Measurements from ENCODE around the gene NAT10. TPM values are rescaled to one million over a fixed set of nuclear protein-coding genes. Genes with fewer than 3 reads are reported as not detected.
"Not testable (repeated sequence)": the region's sequence is repeated elsewhere in the genome, so short reads cannot be mapped to it uniquely, and the experiment has no call there.

NAT10 gene
- total RNA-seq (100 to 1,000 TPM; 143 to 148 TPM), polyA plus RNA-seq (40.1 TPM)

GRCh38 chr11:34105079-34105956 is at the start of gene NAT10:
Gene NAT10, plus strand, starts transcription at chr11:34105629. Its CDS starts 2,597 bp downstream, at chr11:34108226.
- Histone ChIP-seq H3K36me3 (ENCODE audit: insufficient read depth, low read length) (peaks cover 12% of the 10 kb centered on the region), H3K27ac (ENCODE audit: low read depth, low read length) (peak within 1 kb of the TSS; percentile 92), H3K4me1 (ENCODE audit: insufficient read depth, low read length) (peaks cover 25% of the 10 kb centered on the region), H3K4me3 (ENCODE audit: low read length) (peak within 1 kb of the TSS; percentile 84), H3K9me3 (ENCODE audit: low read length) (no peaks in the 10 kb centered on the region), H3K27me3 (ENCODE audit: insufficient read depth, low read length, poor library complexity, severe bottlenecking) (no peaks in the 10 kb centered on the region)
- peaks cover 0 to 4% (median 0%) of the 10 kb centered on the region in 5 donors for H3K9me3 Mint-ChIP-seq
- H3K27ac Mint-ChIP-seq, result peak within 1 kb of the TSS; percentile 98 to 99 (median 99)
- peak; percentile 92 to 98 (median 97) for DNase-seq
- H3K4me3 Mint-ChIP-seq, result peak within 1 kb of the TSS; percentile 94 to 99 (median 96)
- H3K4me1 Mint-ChIP-seq, result peaks cover 52 to 66% (median 63%) of the 10 kb centered on the region in 3 donors
- CTCF ChIA-PET, result interaction anchor here (0.9 to 2.5 kb wide), 4 partner anchors 20 to 117 kb away, joined by 3 to 7 read pairs (median 5); no protein-coding TSS in a partner anchor
- peaks cover 0 to 6% of the 10 kb centered on the region in 2 donors for H3K27me3 Mint-ChIP-seq
- peaks cover 7 to 51% (median 10%) of the 10 kb centered on the region in 3 donors for H3K36me3 Mint-ChIP-seq
- POLR2A ChIA-PET, result interaction anchor here (0.6 to 2.4 kb wide), 5 partner anchors 10 to 267 kb away, joined by 3 to 54 read pairs (median 3); partner anchors contain the start of gene CAPRIN1

GRCh38 chr11:34056672-34057071 is 48.8 kb upstream of the NAT10 start:
- no peak for DNase-seq
- Mint-ChIP-seq H3K27me3 (peaks cover 0 to 6% of the 10 kb centered on the region in 2 donors), H3K4me1 (peaks cover 58 to 73% (median 65%) of the 10 kb centered on the region in 3 donors), H3K27ac (peak overlapping the region in 3 of 8 donors; percentile 26 to 41 (median 30)), H3K9me3 (no peaks in the 10 kb centered on the region), H3K4me3 (peak overlapping the region in 6 of 7 donors; percentile 29 to 61 (median 48)), H3K36me3 (peaks cover 0 to 45% (median 3%) of the 10 kb centered on the region in 3 donors)
- Histone ChIP-seq H3K27me3 (ENCODE audit: insufficient read depth, low read length, poor library complexity, severe bottlenecking) (no peaks in the 10 kb centered on the region), H3K27ac (ENCODE audit: low read depth, low read length) (no peak overlapping the region), H3K36me3 (ENCODE audit: insufficient read depth, low read length) (no peaks in the 10 kb centered on the region), H3K4me3 (ENCODE audit: low read length) (no peak overlapping the region), H3K9me3 (ENCODE audit: low read length) (no peaks in the 10 kb centered on the region), H3K4me1 (ENCODE audit: insufficient read depth, low read length) (peaks cover 59% of the 10 kb centered on the region)
- ChIA-PET CTCF (no interaction called here), POLR2A (interaction anchor here (1.1 kb wide), 1 partner anchor 20 kb away, joined by 4 read pairs; no protein-coding TSS in a partner anchor)

GRCh38 chr11:34063061-34063795 is 42.2 kb upstream of the NAT10 start:
- peaks cover 0 to 61% (median 14%) of the 10 kb centered on the region in 3 donors for H3K36me3 Mint-ChIP-seq
- H3K9me3 Mint-ChIP-seq, result no peaks in the 10 kb centered on the region
- Histone ChIP-seq H3K9me3 (ENCODE audit: low read length) (no peaks in the 10 kb centered on the region), H3K4me1 (ENCODE audit: insufficient read depth, low read length) (peaks cover 55% of the 10 kb centered on the region), H3K27me3 (ENCODE audit: insufficient read depth, low read length, poor library complexity, severe bottlenecking) (no peaks in the 10 kb centered on the region), H3K36me3 (ENCODE audit: insufficient read depth, low read length) (peaks cover 5% of the 10 kb centered on the region), H3K27ac (ENCODE audit: low read depth, low read length) (no peak overlapping the region), H3K4me3 (ENCODE audit: low read length) (no peak overlapping the region)
- H3K27me3 Mint-ChIP-seq, result no peaks in the 10 kb centered on the region
- DNase-seq, result no peak
- peaks cover 69 to 86% (median 73%) of the 10 kb centered on the region in 3 donors for H3K4me1 Mint-ChIP-seq
- peak overlapping the region in 4 of 7 donors; percentile 17 to 51 (median 34) for H3K4me3 Mint-ChIP-seq
- ChIA-PET POLR2A (no interaction called here), CTCF (no interaction called here)
- peak overlapping the region in 7 of 8 donors; percentile 14 to 64 (median 48) for H3K27ac Mint-ChIP-seq

GRCh38 chr11:34064291-34064690 is 41.1 kb upstream of the NAT10 start:
- Histone ChIP-seq H3K36me3 (ENCODE audit: insufficient read depth, low read length) (peaks cover 5% of the 10 kb centered on the region), H3K9me3 (ENCODE audit: low read length) (no peaks in the 10 kb centered on the region), H3K4me1 (ENCODE audit: insufficient read depth, low read length) (peaks cover 53% of the 10 kb centered on the region), H3K27me3 (ENCODE audit: insufficient read depth, low read length, poor library complexity, severe bottlenecking) (no peaks in the 10 kb centered on the region), H3K27ac (ENCODE audit: low read depth, low read length) (no peak overlapping the region), H3K4me3 (ENCODE audit: low read length) (no peak overlapping the region)
- Mint-ChIP-seq H3K36me3 (peaks cover 0 to 55% (median 14%) of the 10 kb centered on the region in 3 donors), H3K9me3 (no peaks in the 10 kb centered on the region), H3K4me3 (peak overlapping the region in 3 of 7 donors; percentile 9 to 48 (median 16)), H3K4me1 (peaks cover 63 to 81% (median 69%) of the 10 kb centered on the region in 3 donors), H3K27me3 (no peaks in the 10 kb centered on the region), H3K27ac (peak overlapping the region in 4 of 8 donors; percentile 5 to 50 (median 40))
- ChIA-PET CTCF (interaction anchor here (1.0 kb wide), 1 partner anchor 13 kb away, joined by 3 read pairs; no protein-coding TSS in a partner anchor), POLR2A (interaction anchor here (1.0 kb wide), 1 partner anchor 13 kb away, joined by 7 read pairs; the partner anchor contains the start of gene CAPRIN1)
- DNase-seq, result no peak

- H3K4me3 ChIP-seq (ENCODE audit: low read length), result no peak overlapping the region
- DNase-seq, result peak in 2 of 5 donors; percentile 4 to 11
- H3K9me3 Mint-ChIP-seq, result no peaks in the 10 kb centered on the region
- H3K4me1 ChIP-seq (ENCODE audit: insufficient read depth, low read length), result peaks cover 45% of the 10 kb centered on the region
- no peak overlapping the region for H3K27ac ChIP-seq (ENCODE audit: low read depth, low read length)
- POLR2A ChIA-PET, result no interaction called here
- H3K9me3 ChIP-seq (ENCODE audit: low read length), result no peaks in the 10 kb centered on the region
- H3K27me3 ChIP-seq (ENCODE audit: insufficient read depth, low read length, poor library complexity, severe bottlenecking), result no peaks in the 10 kb centered on the region
- H3K36me3 Mint-ChIP-seq, result peaks cover 0 to 50% (median 11%) of the 10 kb centered on the region in 3 donors
- peaks cover 5% of the 10 kb centered on the region for H3K36me3 ChIP-seq (ENCODE audit: insufficient read depth, low read length)
- H3K27ac Mint-ChIP-seq, result peak overlapping the region in 7 of 8 donors; percentile 14 to 73 (median 42)
- no peaks in the 10 kb centered on the region for H3K27me3 Mint-ChIP-seq
- CTCF ChIA-PET, result no interaction called here
- H3K4me1 Mint-ChIP-seq, result peaks cover 63 to 83% (median 71%) of the 10 kb centered on the region in 3 donors
- H3K4me3 Mint-ChIP-seq, result peak overlapping the region in 5 of 7 donors; percentile 28 to 84 (median 43)
Measured at GRCh38 chr11:34065505-34066203, 39.8 kb upstream of the NAT10 start.

- CTCF ChIA-PET, result interaction anchor here (0.7 to 1.8 kb wide), 2 partner anchors 15 to 70 kb away, joined by 3 to 6 read pairs; no protein-coding TSS in a partner anchor
- H3K4me3 ChIP-seq (ENCODE audit: low read length); H3K36me3 ChIP-seq (ENCODE audit: insufficient read depth, low read length); H3K27me3 ChIP-seq (ENCODE audit: insufficient read depth, low read length, poor library complexity, severe bottlenecking); H3K9me3 ChIP-seq (ENCODE audit: low read length); POLR2A ChIA-PET; DNase-seq; H3K27ac ChIP-seq (ENCODE audit: low read depth, low read length); H3K27me3 Mint-ChIP-seq; H3K9me3 Mint-ChIP-seq: not testable (repeated sequence)
- Mint-ChIP-seq H3K4me1 (peaks cover 64 to 86% (median 79%) of the 10 kb centered on the region in 3 donors), H3K27ac (peak overlapping the region in 3 of 8 donors; percentile 56 to 81 (median 70)), H3K36me3 (peaks cover 0 to 55% (median 11%) of the 10 kb centered on the region in 3 donors), H3K4me3 (peak overlapping the region in 4 of 7 donors; percentile 4 to 47 (median 30))
- H3K4me1 ChIP-seq (ENCODE audit: insufficient read depth, low read length), result peaks cover 39% of the 10 kb centered on the region
Measured at GRCh38 chr11:34066766-34067165, 38.7 kb upstream of the NAT10 start.
